ENCODE measurements around the gene SLC19A2.

The SLC19A2 gene

GRCh38 chr1:169473347-169473746, 12.4 kb downstream of the SLC19A2 start:
- DNase-seq = no peak

- DNase-seq = no peak
Measured at GRCh38 chr1:169472738-169473137, 13.0 kb downstream of the SLC19A2 start.

- no peak for DNase-seq
Measured at GRCh38 chr1:169468982-169469381, 16.8 kb downstream of the SLC19A2 start.

GRCh38 chr1:169466259-169467230, 19.2 kb downstream of the SLC19A2 start:
- DNase-seq = no peak

- no peak for DNase-seq
Measured at GRCh38 chr1:169465281-169465680, 20.5 kb downstream of the SLC19A2 start.

- no peak for DNase-seq
Measured at GRCh38 chr1:169462385-169462784, 23.4 kb downstream of the SLC19A2 start.

- no peak for DNase-seq
Measured at GRCh38 chr1:169461390-169462000, 24.2 kb downstream of the SLC19A2 start.

GRCh38 chr1:169460191-169460833, 25.4 kb downstream of the SLC19A2 start:
- no peak for DNase-seq

GRCh38 chr1:169457443-169457842, 28.3 kb downstream of the SLC19A2 start:
- DNase-seq = no peak

GRCh38 chr1:169456029-169456428, 29.7 kb downstream of the SLC19A2 start:
- DNase-seq = no peak

- DNase-seq = no peak
Measured at GRCh38 chr1:169452921-169453320, 32.8 kb downstream of the SLC19A2 start.

- no peak for DNase-seq
Measured at GRCh38 chr1:169451218-169451824, 34.4 kb downstream of the SLC19A2 start.

- DNase-seq = no peak
Measured at GRCh38 chr1:169443923-169444322, 41.8 kb downstream of the SLC19A2 start.

GRCh38 chr1:169427081-169427641, 58.6 kb downstream of the SLC19A2 start, which contains the start of gene CCDC181:
TSS of gene CCDC181 (minus strand) at chr1:169427474. CDS start at chr1:169424927, 2,547 bp downstream.
- peak; percentile 76 for DNase-seq

GRCh38 chr1:169426174-169426705, 59.5 kb downstream of the SLC19A2 start:
- no peak for DNase-seq

GRCh38 chr1:169421309-169421708, 64.4 kb downstream of the SLC19A2 start:
- DNase-seq = no peak

- DNase-seq = no peak
Measured at GRCh38 chr1:169414952-169415351, 70.8 kb downstream of the SLC19A2 start.

Measured in NCI-H1417 treated with DMSO at 0.1 percent for 48 hours (cell line).